ENCODE data around the gene TMEM82.

The TMEM82 gene

GRCh38 chr1:15757016-15757543 is 14.8 kb downstream of the TMEM82 start:
- no peak for DNase-seq (ENCODE audit: low spot score)

DNA sequence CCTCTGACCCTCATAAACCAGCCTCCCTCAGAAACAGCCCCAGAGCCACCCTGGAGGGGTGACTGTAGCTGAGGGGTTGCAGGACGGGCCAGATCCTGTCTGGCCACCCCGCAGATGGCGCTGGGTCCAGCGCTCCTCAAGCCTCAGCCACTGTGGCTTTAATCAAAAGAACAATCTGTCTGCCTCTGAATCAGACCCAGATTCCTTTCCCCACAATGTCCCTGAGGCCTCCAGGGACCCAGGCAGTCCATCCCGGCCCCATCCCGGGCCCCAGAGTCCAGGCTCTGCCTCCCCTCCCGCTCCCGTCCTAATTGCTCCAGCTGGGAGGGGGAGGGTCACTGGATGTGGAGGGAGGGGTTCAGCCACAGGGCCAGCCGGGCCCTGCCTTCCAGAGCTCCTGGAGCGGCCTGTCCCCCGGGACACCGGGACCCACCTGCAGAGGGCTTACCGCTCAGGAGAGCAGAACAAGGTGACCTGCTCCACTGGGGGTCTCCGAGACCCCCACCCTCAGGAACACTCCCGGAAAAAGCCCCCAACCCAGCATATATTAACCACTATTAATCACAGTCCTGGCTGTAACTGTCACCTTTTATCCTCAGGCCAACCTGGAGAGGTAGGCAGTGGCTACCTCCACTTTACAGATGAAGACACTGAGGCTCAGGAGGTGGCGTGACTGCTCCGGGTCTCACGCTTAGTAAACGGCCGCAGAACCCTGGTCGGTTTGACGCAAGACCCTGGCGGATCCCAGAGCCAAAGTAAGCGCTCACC is 15.5 kb downstream of the TMEM82 start:
- DNase-seq (ENCODE audit: low spot score) = no peak

- DNase-seq (ENCODE audit: low spot score) = no peak
Measured at GRCh38 chr1:15758343-15758931, 16.1 kb downstream of the TMEM82 start, which contains the start of gene FBLIM1. TSS of gene FBLIM1 (plus strand) at chr1:15758795. CDS start at chr1:15764984, 6,189 bp downstream.

- DNase-seq (ENCODE audit: low spot score) = no peak
Measured at GRCh38 chr1:15758953-15759661, 16.8 kb downstream of the TMEM82 start.

- no peak for DNase-seq (ENCODE audit: low spot score)
Measured at GRCh38 chr1:15760520-15761211, 18.4 kb downstream of the TMEM82 start.

DNA sequence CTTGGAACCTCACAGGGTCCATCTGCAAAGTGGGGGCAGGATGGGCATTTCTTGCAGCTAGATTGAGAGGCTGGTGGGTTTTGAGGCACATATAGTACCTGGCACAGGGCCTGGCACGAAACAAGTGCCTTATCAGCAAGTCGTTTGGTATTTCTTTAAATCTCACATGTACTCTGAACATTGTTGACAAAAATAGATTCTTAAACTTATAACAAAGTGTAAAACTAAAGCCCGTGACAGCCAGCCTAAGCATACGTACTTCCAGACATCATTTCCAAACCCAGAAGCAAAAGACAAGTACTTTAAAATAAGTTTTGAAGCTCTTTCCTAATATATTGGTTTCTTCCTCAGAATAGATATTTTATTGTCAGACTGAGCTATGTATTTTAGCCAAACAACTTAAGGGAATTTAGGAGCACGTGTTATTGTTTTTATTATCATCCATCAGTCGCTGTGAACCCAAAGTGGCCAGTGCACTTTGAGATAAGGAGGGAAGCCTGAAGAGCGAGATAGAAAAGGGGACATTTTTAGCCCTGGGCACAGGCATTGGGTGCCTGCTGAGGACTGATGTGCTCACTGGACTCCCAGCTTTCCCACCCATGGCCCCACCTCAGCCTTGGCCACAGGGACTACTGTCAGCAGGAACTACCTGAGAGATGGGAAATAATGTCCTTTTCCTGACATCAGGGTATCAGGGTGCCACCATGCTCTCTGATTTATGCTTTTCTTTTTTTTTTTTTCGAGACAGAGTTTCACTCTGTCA is 19.2 kb downstream of the TMEM82 start:
- DNase-seq (ENCODE audit: low spot score) = no peak

DNA sequence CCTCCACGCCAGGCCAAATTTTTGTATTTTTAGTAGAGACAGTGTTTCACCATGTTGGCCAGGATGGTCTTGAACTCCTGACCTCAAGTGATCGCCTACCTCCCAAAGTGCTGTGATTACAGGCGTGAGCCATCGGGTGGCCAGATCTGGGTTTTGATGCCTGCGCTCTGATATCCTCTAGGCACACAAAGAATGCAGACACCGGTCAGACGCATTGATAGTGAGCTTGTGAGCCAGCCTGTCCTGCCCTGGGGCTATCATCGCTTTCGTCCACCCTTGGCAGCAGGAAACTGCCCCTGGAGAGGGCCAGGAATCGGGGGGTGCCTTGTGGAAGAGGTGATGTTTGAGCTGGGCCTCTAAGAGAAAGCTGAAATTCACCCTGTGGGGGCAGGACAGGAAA is 20.2 kb downstream of the TMEM82 start:
- peak; percentile 41 for DNase-seq (ENCODE audit: low spot score)

DNA sequence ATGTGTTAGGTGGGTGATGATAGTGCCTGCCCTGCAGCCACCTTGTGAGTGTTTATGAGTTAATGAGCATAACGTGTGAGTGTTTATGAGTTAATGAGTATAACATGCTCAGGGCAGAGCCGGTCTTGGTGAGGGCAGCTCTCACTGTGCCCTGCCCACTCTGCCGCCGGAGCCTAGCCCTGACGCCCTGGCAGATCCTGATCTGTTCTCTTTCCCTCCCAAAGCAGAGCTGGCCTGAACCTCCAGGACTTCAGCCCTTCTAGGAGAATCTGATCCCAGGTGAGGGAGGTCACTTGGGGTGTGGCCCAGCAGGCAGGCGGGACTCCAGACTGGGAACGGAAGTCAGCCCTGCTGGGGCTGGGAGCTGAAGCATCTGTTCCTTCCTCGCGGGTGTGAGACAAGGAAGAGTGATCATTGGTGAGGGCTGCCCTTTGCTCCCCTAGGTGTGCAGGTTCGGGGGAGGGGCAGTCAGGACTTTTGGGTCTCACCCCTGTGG is 22.0 kb downstream of the TMEM82 start:
- DNase-seq (ENCODE audit: low spot score) = no peak

- no peak for DNase-seq (ENCODE audit: low spot score)
Measured at GRCh38 chr1:15764890-15765289, 22.6 kb downstream of the TMEM82 start.

- DNase-seq (ENCODE audit: low spot score) = peak; percentile 33
Measured at GRCh38 chr1:15765495-15766194, 23.3 kb downstream of the TMEM82 start.

DNA sequence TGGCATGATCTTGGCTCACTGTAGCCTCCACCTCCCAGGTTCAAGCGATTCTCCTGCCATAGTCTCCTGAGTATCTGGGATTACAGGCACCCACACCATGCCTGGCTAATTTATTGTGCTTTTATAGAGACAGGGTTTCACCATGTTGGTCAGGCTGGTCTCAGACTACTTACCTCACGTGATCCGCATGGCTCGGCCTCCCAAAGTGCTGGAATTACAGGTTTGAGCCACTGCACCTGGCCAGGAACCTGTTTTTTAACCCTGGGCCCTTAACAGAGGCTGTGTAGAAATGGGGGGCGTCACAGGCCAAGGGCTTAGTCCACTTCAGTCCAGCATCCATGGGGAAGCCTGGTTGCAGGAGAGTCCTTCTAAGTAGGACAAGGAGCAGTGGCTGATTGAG is 25.6 kb downstream of the TMEM82 start:
- DNase-seq (ENCODE audit: low spot score) = no peak

DNA sequence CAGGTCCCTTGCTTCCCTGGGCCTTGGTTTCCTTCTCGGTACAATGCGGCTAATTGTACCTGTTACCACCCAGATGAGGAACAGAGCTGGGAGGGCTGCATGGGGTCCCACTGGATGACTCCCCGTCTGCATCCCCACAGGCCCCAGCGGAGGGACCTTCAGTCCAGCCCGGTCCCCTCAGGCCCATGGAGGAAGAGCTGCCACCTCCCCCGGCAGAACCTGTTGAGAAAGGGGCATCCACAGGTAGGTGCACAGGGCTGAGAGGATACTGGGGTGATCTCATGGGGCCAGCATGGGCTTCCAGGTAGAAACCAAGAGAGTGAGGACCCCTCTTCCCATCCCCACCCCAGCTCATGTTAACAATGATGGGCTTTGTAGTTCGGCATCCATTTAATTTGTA is 26.1 kb downstream of the TMEM82 start:
- no peak for DNase-seq (ENCODE audit: low spot score)

DNA sequence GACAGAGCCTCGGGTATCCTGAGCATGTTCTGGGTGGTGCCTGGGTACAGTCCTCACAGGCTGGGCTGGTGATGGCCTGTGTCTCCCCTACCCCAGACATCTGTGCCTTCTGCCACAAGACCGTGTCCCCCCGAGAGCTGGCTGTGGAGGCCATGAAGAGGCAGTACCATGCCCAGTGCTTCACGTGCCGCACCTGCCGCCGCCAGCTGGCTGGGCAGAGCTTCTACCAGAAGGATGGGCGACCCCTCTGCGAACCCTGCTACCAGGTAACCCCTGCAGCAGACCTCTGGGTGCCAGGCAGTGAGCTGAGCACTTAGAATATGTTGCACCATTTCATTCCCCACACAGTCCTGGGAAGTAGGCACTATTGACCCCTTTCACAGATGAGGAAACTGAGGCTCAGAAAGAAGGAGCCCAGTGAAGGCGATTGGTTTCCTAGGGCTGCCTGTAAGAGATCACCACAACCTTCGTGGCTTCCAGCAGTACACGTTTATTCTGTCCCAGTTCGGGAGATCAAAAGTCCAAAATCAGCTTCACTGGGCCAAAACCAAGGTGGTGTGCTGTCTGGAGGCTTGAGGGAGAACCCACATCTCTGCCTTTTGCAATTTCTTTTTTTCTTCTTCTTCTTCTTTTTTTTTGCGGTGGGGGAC is 28.1 kb downstream of the TMEM82 start:
- no peak for DNase-seq (ENCODE audit: low spot score)

DNA sequence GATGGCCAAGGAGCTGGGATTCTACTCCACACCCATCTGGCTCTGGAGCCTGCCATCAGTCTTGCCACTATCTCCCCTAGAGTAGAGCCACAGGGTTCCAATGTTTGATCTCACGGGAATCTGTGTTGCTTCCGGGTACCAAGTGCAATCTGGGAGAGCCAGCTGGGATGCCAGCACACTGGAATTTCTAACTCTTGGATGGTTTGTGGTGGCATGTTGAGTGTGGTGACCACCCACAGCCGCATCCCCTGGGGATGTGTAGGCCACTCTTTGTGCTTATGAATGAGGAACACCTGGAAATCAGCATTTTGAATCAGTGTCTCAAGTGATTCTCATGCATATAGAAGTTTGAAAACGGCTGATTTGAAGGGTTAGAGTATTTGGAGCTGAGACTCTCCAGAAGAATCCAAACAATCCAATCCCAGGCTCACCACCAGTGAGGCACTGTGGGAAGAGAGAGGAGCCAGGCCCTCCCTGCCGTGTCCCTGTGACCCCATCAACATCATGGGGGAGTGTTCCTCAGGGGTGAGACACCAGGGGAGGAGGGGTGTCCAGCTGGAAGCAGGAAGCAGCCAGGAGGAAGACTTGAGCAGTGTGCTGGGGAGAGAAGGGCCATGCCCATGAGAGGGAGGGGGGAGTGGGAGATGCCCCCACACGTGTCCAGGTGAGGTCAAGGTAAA is 29.7 kb downstream of the TMEM82 start:
- DNase-seq (ENCODE audit: low spot score) = no peak

DNA sequence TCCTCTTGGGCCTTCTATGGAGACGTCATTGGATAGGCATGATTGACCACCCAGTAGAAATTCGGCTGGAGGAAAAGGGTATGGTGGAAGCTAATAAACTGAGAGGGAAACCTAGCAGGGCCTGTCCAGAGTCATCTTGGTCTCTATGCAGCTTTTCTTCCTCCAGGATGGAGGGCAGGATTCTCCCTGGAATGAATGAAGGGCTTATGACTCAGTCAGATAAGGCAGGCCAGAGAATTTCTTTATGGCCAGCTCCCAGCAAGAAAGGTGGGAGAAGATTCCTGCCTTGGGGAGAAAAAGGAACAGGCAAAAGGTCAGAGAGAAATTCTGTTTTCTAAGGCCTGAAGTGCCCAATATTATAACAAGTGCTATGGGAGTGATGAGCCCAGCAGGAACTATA is 33.4 kb downstream of the TMEM82 start:
- DNase-seq (ENCODE audit: low spot score) = no peak

GRCh38 chr1:15777909-15778707 is 35.8 kb downstream of the TMEM82 start:
- no peak for DNase-seq (ENCODE audit: low spot score)

DNA sequence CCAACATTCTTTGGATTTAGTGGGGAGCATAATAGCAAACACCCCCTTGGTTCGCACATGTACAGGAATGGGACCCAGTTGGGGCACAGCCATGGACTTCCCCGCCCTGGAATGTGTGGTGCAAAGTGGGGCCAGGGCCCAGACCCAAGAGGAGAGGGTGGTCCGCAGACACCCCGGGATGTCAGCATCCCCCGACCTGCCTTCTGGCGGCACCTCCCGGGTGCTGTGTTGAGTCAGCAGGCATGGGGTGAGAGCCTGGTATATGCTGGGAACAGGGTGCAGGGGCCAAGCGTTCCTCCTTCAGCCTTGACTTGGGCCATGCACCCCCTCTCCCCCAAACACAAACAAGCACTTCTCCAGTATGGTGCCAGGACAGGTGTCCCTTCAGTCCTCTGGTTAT is 43.4 kb downstream of the TMEM82 start:
- DNase-seq (ENCODE audit: low spot score) = no peak

- no peak for DNase-seq (ENCODE audit: low spot score)
Measured at GRCh38 chr1:15786581-15786980, 44.3 kb downstream of the TMEM82 start.
